Hindlimb muscle (tissue), 1 donor: ENCODE measurements around the gene ACSF2. TPM values are rescaled to one million over a fixed set of nuclear protein-coding genes. Genes with fewer than 3 reads are reported as not detected.
"Not testable (repeated sequence)": the region's sequence is repeated elsewhere in the genome, so short reads cannot be mapped to it uniquely, and the experiment has no call there.

Experiments used
- DNase-seq: peaks from one replicate; pipeline ENCODE4 v3.0.0-alpha.2; 2013
- polyA plus RNA-seq: library from polyadenylated mRNA; unstranded; fragments of 120-200 nt; gene quantifications from one replicate; pipeline ENCODE4 v1.2.1, GENCODE V29; 2013; ENCODE audit not compliant: insufficient read length

ACSF2 gene
- polyA plus RNA-seq, 1 donor, result 85.4 TPM

DNA sequence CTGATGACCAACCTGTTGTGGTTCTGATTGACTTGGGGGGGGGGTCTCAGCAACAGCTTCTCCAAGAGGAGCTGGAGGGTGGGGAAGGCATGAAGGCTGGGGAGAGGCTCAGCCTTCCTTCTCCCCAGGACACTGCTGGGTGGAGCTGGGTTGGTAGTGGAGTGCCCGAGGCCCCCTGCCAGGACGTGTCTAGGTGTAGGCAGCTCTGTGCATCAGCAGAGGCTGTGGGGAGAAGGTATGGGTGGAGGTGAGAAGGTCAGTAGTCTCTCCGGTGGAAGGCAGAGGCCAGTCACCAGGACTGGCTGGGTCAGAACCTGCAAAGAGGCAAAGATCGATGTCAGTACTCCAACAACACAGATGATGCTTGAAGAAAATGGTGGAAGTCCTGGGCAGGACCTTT is 38.7 kb downstream of the ACSF2 start:
- DNase-seq, result no peak

DNA sequence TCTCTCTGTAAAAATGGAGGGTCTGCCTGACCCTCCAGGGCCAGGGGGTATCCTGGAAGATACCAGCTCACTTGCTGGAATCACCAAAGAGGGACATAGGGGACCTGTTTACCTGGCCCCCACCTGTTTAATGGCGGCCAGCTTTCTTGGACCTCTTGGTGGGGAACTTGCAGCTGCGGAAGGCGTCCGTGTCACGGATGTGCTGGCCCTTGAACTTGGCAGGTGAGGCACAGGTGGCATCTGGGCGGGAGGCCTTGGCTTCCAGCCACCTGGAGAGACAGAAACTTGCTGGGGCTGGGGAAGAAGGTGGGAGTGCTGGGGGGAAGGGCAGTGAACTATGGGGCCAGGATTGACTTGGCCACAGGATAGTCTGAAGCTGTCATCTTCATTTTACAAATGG is 39.2 kb downstream of the ACSF2 start:
- DNase-seq, result no peak

DNA sequence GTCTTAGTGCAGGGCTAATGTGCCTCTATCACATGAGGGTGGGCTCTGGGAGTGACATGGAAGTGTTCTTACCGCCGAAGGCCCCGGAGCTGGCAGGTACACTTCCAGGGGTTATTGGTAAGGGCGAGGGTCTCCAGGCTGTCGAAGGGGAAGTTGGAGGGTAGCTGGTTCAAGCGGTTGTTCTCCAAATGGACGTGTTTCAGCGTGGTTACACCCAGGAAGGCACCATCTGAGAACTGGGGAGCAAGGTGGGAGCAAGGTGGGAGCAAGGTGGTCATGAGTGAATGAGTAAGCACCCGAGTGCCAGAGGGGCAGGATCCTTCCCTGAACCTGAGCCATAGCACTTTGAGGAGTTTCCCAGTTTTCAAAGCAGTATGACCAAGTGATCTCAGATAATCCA is 39.6 kb downstream of the ACSF2 start:
- DNase-seq, result no peak

DNA sequence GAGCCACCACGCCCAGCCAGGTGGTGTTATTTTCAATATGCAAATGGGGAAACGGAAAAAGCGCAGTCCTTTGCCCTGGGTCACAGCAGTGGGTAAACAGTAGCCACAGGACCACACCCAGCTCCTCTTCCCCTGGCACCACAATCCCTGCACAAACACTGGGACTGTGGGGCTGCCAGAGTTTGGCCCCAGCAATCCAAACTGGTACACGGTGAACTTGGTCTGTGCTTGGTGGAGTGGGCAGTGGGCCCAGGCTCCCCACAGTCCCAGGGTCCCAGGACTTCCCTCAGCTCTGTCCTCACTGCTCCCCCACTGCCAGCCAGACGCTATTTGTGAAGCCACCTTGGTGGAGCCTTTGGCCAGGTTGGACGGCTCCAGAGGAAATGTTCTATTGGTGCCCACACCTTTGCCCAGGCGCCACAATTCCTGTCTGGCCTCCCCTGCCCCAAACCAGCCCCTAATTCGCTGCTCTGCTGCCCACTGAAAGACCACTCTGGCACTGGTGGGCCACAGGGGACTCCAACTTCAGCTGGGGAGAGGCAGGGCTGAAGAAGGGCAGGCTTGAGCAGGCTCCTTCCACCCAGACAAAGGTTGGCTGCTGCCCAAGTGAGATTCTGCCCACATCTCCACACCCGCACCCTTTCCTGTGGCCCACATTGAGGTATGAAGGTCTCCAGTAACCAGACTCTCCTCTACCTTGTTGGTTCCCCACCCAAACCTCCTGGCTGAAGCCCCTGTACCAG is 40.5 kb downstream of the ACSF2 start:
- no peak for DNase-seq

DNA sequence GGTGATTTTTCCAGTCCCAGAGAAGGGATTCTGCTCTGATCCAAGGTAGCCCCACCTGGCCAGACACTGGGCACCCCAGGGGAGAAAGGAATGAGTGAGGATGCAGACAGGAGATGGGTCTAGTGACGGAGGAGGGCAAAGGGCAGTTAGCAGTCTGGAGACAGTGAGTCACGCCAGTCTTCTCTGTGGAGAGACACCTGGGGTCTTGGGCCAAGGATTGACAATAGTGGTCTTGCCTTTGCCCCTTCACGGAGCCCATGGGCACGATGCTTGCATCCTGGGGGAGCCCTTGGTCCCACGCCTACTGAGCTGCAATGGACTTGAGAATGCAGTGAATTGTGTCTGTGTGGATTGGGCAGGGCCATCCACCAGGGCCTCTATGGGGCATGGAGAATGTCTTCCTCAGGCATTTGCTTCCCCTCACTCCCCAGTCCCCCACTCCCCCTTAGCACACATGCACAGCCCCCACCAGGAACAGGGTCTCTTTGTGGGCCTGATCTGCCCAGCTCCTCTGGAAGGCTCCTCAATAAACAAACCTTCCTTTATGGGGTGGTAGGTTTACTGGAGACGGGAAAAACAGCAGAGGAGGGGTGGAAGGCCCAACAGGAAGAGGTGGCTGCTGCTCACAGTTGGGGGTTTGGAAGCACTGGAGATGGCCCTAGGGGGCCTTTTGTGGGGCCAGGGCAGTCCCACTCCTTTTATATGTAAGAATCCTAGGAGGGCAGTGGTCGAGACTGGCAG is 41.3 kb downstream of the ACSF2 start:
- DNase-seq, result no peak

DNA sequence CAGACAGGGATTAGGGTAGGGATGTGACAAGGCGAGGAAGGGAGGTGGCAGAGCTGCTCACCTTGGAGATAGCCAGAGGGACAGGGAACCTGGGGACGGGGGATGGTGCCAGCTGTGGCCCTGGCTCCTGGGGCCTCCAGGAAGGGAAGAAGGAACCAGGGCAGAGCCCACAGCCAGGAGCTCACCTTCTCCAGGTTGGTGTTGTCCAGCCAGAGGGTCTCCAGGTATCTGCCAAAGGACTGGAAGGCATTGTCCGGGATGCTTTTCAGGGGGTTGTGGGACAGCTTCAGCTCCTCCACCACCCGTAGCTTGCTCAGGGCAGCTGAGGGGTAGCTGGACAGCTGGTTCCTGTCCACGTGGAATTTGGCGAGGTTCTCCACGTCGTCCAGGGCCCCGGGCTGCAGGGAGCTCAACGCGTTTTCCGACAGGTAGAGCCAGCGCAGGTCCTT is 41.9 kb downstream of the ACSF2 start:
- DNase-seq, result no peak

DNA sequence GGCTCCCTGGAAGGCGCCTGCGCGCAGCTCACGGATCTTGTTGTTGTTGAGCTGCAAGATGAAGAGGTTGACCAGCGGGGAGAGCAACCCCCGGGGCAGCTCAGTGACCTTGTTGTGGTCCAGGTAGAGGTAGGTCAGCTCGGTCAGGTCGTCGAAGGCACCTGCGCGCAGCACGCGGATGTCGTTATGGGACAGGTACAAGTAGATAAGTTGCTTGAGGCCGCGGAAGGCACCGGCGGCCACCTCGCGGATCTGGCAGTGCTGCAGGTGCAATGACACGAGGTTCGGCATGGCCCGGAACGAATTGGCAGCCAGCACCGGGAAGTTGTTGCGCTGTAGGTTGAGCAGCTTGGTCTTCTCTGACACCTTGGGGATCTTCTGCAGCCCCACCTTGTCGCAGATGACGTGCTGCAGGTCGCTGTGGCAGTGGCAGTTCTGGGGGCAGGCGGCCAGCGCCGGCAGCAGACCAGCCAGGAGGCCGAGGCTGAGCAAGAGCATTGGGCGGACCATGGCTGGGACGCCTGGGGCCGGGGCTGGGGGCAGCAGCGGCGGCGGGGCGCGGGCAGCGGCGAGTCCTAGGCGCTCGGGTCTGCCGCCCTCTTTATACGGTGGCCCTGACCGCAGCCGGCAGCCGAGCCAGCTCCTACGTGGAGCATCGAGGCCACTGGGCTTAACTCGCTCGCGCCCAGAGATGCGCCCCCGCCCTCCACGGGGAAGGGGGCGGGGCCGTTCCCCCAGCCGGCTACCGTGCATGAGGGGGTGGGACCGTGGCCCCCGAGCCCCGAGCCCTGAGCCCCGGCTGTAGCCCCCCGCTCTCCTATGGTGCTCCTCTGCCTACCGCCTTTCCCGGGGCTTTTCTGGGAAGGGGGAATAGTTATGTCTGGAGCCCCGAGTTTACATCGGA is 42.5 kb downstream of the ACSF2 start, which contains the start of gene CHAD:
Gene CHAD, minus strand, starts transcription at position 577 of the 904 bp plus-strand sequence. Its CDS starts 67 bp downstream, at position 510.
- DNase-seq, result peak; percentile 45

DNA sequence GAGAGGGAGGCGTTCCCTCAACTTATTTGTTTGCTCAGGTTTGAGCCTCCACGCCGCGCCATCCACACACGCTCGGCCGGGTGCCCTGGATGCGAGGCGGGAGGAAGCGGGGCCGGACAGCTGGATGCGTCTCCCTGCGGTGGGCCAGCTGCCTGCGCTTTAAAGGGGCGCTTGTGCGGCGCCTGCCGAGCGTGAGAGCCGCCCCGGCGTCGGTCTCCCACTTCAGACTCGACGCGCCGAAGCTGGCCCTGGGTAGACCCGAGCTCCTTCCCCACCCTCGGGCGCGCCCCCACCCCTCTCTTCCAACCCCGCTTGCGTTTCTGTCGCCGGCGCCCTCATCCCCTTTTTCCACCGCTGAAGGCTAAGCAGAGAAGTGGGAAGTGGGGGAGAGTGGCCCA is 43.2 kb downstream of the ACSF2 start:
- DNase-seq, result no peak

DNA sequence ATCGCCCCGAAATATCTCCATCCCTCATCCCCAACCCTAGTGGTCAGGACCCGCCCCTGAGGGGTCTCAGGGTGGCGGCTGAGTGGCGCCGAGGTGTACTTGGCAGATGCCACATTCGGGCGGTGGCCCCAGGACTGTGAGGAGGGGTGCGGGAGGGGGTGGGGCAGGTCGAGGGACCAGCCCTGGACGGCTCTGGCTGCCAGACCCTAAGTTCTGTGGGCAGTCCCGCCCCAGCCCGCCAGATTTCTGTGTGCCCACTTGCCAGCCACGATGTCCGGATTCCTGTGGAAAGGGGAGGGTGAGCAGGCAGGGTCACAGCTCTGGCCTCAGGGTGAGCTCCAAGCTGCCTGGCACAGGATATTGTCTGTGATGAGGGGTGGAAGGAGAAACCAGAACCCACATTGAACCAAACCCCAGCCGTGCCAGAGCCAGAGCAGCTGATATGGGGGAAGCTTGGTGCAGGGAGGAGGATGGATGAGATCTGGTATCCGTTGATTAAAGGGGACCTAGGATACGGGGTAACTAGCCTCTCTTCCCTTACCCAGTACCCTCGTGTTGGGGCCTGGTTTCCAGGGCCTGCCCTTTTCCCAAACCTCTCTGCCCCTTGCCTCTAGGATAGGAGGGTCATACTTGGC is 43.8 kb downstream of the ACSF2 start:
- no peak for DNase-seq

DNA sequence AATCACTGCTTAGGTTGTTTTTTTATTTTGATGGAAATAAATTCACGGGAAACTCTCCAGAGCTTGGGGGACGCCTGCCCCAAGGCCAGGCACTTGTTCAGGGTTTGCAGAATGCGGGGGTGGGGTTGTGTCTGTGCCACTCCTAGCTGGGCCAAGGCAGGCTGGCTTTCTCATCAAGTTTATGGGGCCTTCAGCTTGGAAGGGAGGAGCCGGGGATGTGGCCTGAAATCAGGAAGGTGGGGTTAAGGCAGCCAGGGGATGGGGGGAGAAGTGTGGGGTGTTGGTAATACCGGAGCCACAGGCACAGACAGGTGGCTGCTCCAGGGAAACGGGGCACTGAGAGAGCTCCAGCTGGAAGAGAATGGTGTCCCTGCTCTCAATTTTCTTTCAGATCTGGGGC is 44.4 kb downstream of the ACSF2 start:
- DNase-seq, result peak; percentile 59

DNA sequence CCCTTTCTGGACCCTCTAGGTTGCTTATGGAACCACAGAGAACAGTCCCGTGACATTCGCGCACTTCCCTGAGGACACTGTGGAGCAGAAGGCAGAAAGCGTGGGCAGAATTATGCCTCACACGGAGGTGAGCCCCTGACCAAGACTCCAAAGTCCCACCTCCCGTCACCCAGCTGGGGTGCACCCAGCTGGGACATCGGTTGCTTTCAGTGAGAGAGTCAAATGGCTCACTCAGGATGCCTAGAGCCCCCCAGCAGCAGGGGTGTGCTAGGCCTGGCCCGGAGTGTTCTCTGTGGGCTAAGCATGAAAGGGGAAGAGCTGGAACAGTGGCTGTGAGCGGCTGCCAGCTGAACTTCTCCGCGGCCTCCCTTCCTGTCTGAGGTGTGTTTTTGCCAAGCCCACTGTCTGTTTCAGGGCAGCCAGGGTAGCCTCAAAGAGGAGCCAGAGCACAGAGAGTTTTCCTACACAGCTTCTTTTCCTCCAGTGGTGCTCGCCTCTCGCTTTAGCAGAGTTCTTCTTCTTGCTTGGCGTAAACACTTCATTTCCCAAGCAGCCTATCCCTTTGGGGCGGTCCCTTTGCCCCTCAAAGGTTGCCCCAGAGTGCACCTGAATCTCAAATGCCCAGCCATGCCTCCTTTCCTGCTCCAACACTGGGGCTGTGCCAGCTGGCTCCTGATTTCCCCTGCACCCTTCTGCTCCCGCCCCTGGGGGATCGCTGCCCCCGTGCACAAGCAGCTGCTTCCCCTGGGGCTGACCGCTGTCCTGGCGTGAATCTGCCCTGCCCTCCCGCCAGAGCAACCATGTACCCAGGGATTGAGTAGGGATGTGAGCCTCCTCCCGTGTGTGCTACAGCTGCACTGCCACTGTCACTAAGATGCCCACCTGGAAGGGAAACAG is 45.2 kb downstream of the ACSF2 start:
- DNase-seq, result peak; percentile 67

DNA sequence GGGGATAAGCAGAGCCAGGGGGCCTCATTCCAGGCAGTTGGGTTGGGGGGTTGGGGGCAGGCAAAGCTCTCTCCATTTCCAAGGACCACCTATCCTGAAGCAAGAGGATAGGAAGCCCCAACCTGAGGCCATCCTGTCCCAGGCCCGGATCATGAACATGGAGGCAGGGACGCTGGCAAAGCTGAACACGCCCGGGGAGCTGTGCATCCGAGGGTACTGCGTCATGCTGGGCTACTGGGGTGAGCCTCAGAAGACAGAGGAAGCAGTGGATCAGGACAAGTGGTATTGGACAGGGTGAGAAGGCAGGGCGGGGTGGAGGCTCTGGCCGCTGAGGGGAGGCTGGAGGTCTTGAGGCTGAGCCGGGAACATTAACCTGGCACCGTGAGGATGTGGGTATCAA is 46.3 kb downstream of the ACSF2 start:
- DNase-seq, result no peak

DNA sequence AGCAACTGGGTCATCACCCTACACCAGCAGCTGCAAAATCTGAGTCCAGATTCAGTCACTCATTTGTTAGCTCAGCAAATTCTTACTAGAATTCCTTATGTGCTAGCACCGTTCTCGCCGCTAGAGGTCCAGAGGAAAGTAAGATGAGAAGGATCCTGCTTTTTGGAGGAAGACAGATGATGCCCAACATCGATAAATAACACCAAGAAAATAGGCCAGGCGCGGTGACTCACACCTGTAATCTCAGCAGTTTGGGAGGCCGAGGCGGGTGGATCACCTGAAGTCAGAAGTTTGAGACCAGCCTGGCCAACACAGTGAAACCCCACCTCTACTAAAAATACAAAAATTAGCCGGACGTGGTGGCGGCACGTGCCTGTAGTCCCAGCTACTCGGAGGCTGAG is 46.7 kb downstream of the ACSF2 start:
- not testable (repeated sequence) for DNase-seq

DNA sequence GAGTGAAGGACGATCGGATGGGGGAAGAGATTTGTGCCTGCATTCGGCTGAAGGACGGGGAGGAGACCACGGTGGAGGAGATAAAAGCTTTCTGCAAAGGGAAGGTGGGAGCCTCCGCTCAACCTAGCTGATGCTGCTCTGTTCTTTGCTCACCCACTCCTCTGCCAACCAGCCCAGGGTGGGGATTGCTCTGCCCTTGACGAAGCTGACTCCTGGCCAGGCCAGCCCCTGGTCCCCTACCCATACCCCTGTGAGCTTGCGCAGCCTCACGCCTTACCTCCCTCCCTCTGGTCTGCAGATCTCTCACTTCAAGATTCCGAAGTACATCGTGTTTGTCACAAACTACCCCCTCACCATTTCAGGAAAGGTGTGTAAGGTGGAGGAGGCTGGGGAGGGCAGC is 47.9 kb downstream of the ACSF2 start:
- DNase-seq, result no peak

DNA sequence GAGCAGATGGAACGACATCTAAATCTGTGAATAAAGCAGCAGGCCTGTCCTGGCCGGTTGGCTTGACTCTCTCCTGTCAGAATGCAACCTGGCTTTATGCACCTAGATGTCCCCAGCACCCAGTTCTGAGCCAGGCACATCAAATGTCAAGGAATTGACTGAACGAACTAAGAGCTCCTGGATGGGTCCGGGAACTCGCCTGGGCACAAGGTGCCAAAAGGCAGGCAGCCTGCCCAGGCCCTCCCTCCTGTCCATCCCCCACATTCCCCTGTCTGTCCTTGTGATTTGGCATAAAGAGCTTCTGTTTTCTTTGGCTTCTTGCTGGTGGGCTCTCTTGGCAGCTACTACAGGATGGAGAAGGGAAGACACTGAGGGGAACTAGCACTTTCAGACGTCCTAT is 48.5 kb downstream of the ACSF2 start:
- DNase-seq, result no peak

DNA sequence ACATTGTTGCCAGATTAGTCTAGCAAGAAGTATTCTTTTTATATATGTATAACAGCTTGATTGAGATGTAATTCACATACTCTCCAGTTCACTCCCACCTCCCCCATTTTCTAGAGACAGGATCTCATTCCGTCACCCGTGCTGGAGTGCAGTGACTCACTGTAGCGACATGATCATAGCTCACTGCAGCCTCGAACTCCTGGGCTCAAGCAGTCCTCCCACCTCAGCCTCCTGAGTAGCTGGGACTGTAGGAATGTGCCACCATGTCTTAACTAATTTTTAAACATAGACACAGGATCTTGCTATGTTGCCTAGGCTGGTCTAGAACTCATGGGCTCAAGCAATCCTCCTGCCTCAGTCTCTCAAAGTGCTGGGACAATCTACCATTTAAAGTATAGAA is 49.3 kb downstream of the ACSF2 start:
- no peak for DNase-seq

DNA sequence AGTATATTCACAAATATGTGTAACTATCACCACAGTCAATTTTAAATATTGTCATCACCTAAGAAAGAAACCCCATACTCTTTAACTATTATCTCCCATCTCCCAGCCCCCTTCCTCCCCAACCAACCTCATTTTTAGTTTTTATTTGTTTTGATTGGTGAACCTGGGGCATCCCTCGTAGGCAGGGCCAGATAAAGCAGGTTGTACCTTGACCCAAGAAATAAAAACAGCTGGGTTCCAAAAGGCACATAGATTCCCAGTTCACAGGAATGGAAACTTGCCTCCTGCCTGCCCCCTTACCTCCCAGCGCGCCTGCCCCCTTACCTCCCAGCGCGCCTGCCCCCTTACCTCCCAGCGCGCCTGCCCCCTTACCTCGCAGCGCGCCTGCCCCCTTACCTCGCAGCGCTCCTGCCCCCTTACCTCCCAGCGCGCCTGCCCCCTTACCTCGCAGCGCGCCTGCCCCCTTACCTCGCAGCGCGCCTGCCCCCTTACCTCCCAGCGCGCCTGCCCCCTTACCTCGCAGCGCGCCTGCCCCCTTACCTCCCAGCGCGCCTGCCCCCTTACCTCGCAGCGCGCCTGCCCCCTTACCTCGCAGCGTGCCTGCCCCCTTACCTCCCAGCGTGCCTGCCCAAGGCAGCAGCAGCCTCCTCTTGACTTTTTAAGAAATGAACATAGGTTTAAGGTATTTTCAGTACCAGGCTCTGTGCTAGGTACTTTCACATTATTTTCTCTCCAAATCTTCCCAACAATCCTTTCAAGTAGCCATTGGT is 49.9 kb downstream of the ACSF2 start:
- not testable (repeated sequence) for DNase-seq

DNA sequence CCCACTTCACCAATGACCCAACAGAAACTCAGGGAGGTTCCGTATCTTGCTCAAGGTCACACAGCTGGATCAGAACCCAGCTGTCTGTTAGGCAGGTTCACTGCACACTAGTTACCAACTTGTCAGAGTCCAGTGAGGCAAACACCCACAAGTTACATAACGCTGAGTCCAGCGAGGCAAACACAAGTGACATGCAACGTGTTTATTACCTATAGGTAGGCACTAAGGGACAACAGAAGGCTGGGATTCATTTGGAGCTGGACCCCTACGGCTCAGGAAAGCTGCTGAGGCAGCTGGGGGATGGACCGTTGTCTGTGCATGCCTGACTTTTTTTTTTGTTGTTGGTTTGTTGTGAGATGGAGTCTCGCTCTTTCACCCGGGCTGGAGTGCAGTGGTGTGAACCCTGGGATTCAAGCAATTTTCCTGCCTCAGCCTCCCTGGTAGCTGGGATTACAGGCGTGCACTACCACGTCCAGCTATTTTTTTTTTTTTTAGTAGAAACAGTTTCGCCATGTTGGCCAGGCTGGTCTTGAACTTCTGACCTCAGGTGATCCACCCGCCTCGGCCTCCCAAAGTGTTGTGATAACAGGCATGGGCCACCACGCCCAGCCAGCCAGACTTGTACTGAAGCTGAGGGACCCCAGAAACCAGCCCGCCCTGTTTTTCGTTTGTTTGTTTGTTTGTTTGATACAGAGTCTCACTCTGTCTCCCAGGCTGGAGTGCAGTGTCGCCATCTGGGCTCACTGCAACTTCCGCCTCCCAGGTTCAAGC is 50.7 kb downstream of the ACSF2 start:
- DNase-seq, result no peak

DNA sequence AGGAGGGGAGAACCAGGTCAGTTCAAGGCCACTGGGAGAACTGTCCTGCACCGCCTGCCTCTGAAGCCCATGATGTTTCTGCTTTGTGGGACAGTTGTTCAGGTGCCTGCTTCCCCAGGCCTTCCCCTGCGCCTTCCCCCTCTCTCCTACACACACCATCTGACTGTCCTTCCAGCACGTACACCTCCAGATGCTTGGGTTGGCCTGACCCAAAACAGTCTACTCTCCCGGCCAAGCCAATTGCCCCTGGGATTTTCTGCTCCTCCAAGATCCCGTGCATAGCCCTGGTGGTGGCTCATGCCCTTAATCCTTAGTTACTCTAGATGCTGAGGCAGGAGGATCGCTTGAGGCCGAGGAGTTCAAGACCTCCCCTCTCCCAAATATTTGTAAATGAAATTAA is 52.0 kb downstream of the ACSF2 start:
- no peak for DNase-seq
